ENCODE results near the gene MRPL33. TPM values are rescaled to one million over a fixed set of nuclear protein-coding genes. Genes with fewer than 3 reads are reported as not detected.

Gene MRPL33
- total and polyA plus RNA-seq, 2 of the 13 experiments (the other 11 are each of a cell fraction or from before 2014, with no cell fraction given), result 69.7 to 218 TPM

DNA sequence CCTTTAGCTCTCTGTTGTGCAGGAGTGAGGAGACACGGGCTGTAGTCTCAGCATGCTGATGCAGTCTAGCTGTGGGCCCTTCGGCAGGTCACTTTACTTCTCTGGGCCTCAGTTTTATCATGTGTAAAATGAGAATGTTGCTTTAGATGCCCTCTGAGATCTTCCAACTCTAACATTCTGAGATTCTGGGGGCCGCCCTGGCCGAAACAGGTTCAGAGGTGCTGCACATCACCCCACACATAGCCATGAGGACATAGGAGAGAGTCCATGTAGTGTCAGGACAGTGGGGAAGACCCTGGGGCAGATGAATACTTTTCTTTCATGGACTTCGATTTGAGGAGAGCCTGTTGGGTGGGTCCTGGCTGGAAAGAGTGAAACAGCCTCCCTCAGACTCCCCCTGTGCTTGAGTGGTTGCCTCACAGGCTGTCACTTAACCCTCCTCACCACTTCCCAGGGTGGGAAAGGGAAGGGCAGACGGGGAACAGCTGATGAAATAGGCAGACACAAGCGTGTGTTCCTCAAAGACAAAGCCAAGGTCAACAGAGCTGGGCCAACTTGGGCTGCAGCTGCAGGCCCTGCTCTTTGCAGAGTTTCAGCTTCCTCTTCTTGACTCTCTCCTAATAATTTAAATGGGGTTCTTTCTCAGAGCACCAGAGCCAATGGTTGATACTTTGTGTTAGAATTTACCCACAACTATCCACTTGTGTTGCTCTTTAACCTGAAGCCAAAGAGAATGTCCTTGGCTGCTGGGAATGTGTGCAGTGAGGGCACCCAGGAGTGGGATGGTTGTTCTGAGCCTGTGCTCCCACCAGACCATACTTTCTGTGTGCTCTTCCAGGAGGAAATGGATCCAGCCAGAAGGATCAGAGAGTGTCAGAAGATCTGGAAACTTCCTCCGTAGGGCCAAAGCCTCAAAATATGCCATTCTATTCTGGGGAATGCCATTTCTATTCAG lies 14.7 kb upstream of the MRPL33 start (continued):
- TF ChIP-seq SNAPC4 (CRISPR knock-in tag; IDR thresholded peaks at IDR 0.05) (no peak), MTERF4 (CRISPR knock-in tag; IDR thresholded peaks at IDR 0.05) (no peak), DPF2 (CRISPR knock-in tag; IDR thresholded peaks at IDR 0.05; ENCODE audit: borderline replicate concordance, low read depth) (no peak), NPAS2 (CRISPR knock-in tag; IDR thresholded peaks at IDR 0.05; ENCODE audit: borderline replicate concordance) (no peak), ZNF530 (CRISPR knock-in tag; IDR thresholded peaks at IDR 0.05; ENCODE audit: low read depth) (no peak), GATAD2A (CRISPR knock-in tag; IDR thresholded peaks at IDR 0.05) (peak; percentile 86), UBTF (CRISPR knock-in tag; IDR thresholded peaks at IDR 0.05) (no peak), ZNF331 (CRISPR knock-in tag; IDR thresholded peaks at IDR 0.05) (0 out of 2 replicates have a peak, but pooled peaks have one; percentile 26), NCOA5 (CRISPR knock-in tag; IDR thresholded peaks at IDR 0.05) (no peak), RELA (CRISPR knock-in tag; IDR thresholded peaks at IDR 0.05) (no peak), GFI1 (CRISPR knock-in tag; IDR thresholded peaks at IDR 0.05; ENCODE audit: borderline replicate concordance) (no peak), ZNF513 (CRISPR knock-in tag; conservative IDR thresholded peaks at IDR 0.05) (no peak), THAP9 (CRISPR knock-in tag; IDR thresholded peaks at IDR 0.05; ENCODE audit: borderline replicate concordance) (no peak), FOSL2 (CRISPR knock-in tag; IDR thresholded peaks at IDR 0.05) (peak; percentile 59), NR2C2 (CRISPR knock-in tag; IDR thresholded peaks at IDR 0.05; ENCODE audit: borderline replicate concordance) (peak; percentile 78)
